NB4 (cell line): ENCODE measurements around the gene NOD1.

Experiments
- POLR2A ChIP-seq: IDR thresholded peaks from 2 replicates; pipeline ENCODE4 v1.6.1; 2011; ENCODE audit warnings: mild to moderate bottlenecking; ENCODE audit not compliant: insufficient read length; ENCODE audit errors: extremely low read depth
- TF ChIP-seq, protein P1 (sequence below): IDR thresholded peaks from one replicate; pipeline ENCODE4 v1.5.1; 2012; ENCODE audit warnings: low read depth, low read length
- TF ChIP-seq, protein P2 (sequence below): IDR thresholded peaks from 2 replicates; pipeline ENCODE4 v1.6.1; 2011; ENCODE audit warnings: low read depth, low read length

DNA sequence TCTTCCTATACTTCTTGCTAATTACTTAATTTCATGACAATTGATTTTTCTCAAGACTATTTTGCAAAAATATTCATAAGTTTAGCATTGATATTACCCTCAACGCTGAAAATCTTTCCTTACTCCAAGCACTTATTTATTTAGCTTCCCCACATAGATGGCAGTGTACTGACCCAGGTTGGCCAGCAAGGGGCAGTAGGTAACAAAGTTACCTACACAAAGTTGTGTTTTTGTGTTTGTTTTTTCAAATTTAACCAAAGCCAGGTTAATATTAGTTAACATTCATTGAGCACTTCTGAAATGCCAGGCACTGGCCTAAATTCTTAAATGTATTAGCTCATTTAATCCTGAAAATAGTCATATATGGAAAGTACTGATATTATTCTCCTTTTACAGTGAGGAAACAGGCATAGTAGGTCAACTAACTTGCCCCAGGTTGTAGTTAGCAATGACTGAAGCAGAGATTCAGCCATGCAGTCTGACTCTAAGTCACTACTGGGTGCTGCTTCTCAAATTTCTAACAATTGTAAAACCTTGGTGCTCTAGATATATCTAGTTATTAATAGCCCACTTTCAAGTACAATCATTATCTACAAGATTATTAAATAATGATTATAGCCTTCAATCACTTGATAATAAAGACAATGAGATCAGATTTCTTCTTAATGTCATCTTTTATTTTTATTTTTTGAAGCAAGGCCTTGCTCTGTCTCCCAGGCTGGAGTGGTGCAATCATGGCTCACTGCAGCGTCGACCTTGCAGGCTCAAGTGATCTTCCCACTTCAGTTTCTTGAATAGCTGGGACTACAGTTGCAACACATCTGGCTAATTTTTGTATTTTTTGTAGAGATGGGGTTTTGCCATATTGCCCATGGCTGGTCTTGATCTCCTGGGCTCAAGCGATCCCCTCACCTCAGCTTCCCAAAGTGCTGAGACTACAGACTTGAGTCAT, 31.8 kb upstream of the NOD1 start:
- TF ChIP-seq, protein P1, sequence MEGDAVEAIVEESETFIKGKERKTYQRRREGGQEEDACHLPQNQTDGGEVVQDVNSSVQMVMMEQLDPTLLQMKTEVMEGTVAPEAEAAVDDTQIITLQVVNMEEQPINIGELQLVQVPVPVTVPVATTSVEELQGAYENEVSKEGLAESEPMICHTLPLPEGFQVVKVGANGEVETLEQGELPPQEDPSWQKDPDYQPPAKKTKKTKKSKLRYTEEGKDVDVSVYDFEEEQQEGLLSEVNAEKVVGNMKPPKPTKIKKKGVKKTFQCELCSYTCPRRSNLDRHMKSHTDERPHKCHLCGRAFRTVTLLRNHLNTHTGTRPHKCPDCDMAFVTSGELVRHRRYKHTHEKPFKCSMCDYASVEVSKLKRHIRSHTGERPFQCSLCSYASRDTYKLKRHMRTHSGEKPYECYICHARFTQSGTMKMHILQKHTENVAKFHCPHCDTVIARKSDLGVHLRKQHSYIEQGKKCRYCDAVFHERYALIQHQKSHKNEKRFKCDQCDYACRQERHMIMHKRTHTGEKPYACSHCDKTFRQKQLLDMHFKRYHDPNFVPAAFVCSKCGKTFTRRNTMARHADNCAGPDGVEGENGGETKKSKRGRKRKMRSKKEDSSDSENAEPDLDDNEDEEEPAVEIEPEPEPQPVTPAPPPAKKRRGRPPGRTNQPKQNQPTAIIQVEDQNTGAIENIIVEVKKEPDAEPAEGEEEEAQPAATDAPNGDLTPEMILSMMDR, result peak; percentile 94
- TF ChIP-seq POLR2A, result no peak
- TF ChIP-seq, protein P2, sequence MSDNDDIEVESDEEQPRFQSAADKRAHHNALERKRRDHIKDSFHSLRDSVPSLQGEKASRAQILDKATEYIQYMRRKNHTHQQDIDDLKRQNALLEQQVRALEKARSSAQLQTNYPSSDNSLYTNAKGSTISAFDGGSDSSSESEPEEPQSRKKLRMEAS, result no peak
